Esophagus squamous epithelium (tissue), 4 donors: Measurements from ENCODE around the gene ABHD10.

ENCODE experiments used
- CTCF ChIP-seq, 6 experiments: fragments of 450-650 bp in 4 of 6; fragments of 200-600 bp in 2 of 6; sonication (generic) in 2 of 6; IDR thresholded peaks; one replicate each; pipeline ENCODE4 v1.5.1; 2016 to 2019; ENCODE audit warnings: antibody characterized with exemption in 6 of 6, mild to moderate bottlenecking in 4 of 6, moderate library complexity in 4 of 6
- POLR2A ChIP-seq, 4 donors: fragments of 450-650 bp; IDR thresholded peaks; one replicate each; pipeline ENCODE4 v1.6.1; 2017; ENCODE audit warnings: antibody characterized with exemption in 4 of 4, mild to moderate bottlenecking in 4 of 4, moderate library complexity in 3 of 4

- TF ChIP-seq CTCF (IDR thresholded peaks at IDR 0.05) (no peak), POLR2A (IDR thresholded peaks at IDR 0.05) (no peak)
Observed at GRCh38 chr3:112020674-112021085, 41.9 kb downstream of the ABHD10 start.
